HFFc6 (cell line): Measurements from ENCODE around the gene KIAA1217. TPM values are rescaled to one million over a fixed set of nuclear protein-coding genes. Genes with fewer than 3 reads are reported as not detected.

Experiments used
- DNase-seq: peaks from one replicate; pipeline ENCODE4 v3.0.0-alpha.2; 2018
- H3K27ac Mint-ChIP-seq: 2 replicates; pipeline ENCODE4 v1.8.0; 2020; ENCODE audit warnings: mild to moderate bottlenecking, mixed read lengths
- H3K27me3 Mint-ChIP-seq: 2 replicates; pipeline ENCODE4 v1.8.0; 2021; ENCODE audit warnings: mild to moderate bottlenecking, moderate library complexity, mixed read lengths; ENCODE audit not compliant: insufficient read depth
- H3K36me3 Mint-ChIP-seq: 2 replicates; pipeline ENCODE4 v1.8.0; 2021; ENCODE audit warnings: low read depth, mixed read lengths
- H3K4me1 Mint-ChIP-seq: 2 replicates; pipeline ENCODE4 v1.8.0; 2020; ENCODE audit warnings: low read depth, mixed read lengths
- H3K4me3 Mint-ChIP-seq: 2 replicates; pipeline ENCODE4 v1.8.0; 2020; ENCODE audit warnings: mild to moderate bottlenecking, moderate library complexity, mixed read lengths
- H3K9me3 Mint-ChIP-seq: 2 replicates; pipeline ENCODE4 v1.8.0; 2020; ENCODE audit warnings: mild to moderate bottlenecking, mixed read lengths
- total RNA-seq, 6 experiments: library from RNA; stranded (reverse); fragmentation: NEBNext Ultra II Directional; extraction: Animal tissue kit (Norgen Biotek cat#: 25700); gene quantifications; 2 replicates in 1 of 6; 3 replicates in 5 of 6; pipeline ENCODE4 v1.2.3, GENCODE V29; 2021
- TF ChIP-seq, protein P1 (sequence below): fragments of 200-600 bp; sonication (generic); IDR thresholded peaks from 2 replicates; pipeline ENCODE4 v1.5.0; 2021; ENCODE audit warnings: antibody characterized with exemption, mild to moderate bottlenecking

Gene KIAA1217
- total RNA-seq, 6 experiments from 2014 or later = 1.3 to 2.1 (median 2.0) TPM

GRCh38 chr10:24493165-24493564, 284.2 kb downstream of the KIAA1217 start:
- DNase-seq = no peak
- no peak overlapping the region for H3K4me3 Mint-ChIP-seq
- H3K9me3 Mint-ChIP-seq = no peaks in the 10 kb centered on the region
- TF ChIP-seq, protein P1, sequence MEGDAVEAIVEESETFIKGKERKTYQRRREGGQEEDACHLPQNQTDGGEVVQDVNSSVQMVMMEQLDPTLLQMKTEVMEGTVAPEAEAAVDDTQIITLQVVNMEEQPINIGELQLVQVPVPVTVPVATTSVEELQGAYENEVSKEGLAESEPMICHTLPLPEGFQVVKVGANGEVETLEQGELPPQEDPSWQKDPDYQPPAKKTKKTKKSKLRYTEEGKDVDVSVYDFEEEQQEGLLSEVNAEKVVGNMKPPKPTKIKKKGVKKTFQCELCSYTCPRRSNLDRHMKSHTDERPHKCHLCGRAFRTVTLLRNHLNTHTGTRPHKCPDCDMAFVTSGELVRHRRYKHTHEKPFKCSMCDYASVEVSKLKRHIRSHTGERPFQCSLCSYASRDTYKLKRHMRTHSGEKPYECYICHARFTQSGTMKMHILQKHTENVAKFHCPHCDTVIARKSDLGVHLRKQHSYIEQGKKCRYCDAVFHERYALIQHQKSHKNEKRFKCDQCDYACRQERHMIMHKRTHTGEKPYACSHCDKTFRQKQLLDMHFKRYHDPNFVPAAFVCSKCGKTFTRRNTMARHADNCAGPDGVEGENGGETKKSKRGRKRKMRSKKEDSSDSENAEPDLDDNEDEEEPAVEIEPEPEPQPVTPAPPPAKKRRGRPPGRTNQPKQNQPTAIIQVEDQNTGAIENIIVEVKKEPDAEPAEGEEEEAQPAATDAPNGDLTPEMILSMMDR = no peak
- no peaks in the 10 kb centered on the region; the same call in 1 of the 2 replicates for H3K4me1 Mint-ChIP-seq
- H3K27ac Mint-ChIP-seq = no peak overlapping the region
- no peaks in the 10 kb centered on the region for H3K36me3 Mint-ChIP-seq
- peaks cover 4% of the 10 kb centered on the region for H3K27me3 Mint-ChIP-seq

DNA sequence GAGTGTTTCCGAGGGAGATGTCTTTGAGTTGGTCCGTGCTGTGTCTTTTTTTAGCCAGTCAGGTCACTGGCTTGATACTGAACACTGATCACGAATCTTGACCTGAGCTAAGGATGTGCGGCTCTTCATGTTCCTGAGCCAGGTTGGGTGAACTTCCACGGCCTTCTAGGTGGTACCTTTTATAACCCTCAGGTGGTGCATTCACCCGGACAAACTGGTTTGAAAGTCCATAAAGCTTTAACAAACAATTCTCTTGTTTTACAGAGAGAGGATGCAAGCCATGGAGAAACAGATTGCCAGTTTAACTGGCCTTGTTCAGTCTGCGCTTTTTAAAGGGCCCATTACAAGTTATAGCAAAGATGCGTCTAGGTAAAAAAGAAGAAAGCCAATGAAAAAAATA, 285.3 kb downstream of the KIAA1217 start:
- no peaks in the 10 kb centered on the region for H3K9me3 Mint-ChIP-seq
- TF ChIP-seq, protein P1 = no peak

GRCh38 chr10:24494777-24495176, 285.8 kb downstream of the KIAA1217 start:
- no peak for DNase-seq
- TF ChIP-seq, protein P1 = no peak
- Mint-ChIP-seq H3K36me3 (no peaks in the 10 kb centered on the region), H3K4me3 (no peak overlapping the region), H3K27ac (no peak overlapping the region), H3K27me3 (peaks cover 5% of the 10 kb centered on the region; the same call in 1 of the 2 replicates), H3K4me1 (no peaks in the 10 kb centered on the region; the same call in 1 of the 2 replicates), H3K9me3 (no peaks in the 10 kb centered on the region)

More for the DNA sequence above, 285.3 kb downstream of the KIAA1217 start:
- Mint-ChIP-seq H3K27ac (no peak overlapping the region), H3K4me3 (no peak overlapping the region), H3K27me3 (peaks cover 5% of the 10 kb centered on the region; the same call in 1 of the 2 replicates), H3K36me3 (no peaks in the 10 kb centered on the region), H3K4me1 (no peaks in the 10 kb centered on the region; the same call in 1 of the 2 replicates)
- DNase-seq = no peak

DNA sequence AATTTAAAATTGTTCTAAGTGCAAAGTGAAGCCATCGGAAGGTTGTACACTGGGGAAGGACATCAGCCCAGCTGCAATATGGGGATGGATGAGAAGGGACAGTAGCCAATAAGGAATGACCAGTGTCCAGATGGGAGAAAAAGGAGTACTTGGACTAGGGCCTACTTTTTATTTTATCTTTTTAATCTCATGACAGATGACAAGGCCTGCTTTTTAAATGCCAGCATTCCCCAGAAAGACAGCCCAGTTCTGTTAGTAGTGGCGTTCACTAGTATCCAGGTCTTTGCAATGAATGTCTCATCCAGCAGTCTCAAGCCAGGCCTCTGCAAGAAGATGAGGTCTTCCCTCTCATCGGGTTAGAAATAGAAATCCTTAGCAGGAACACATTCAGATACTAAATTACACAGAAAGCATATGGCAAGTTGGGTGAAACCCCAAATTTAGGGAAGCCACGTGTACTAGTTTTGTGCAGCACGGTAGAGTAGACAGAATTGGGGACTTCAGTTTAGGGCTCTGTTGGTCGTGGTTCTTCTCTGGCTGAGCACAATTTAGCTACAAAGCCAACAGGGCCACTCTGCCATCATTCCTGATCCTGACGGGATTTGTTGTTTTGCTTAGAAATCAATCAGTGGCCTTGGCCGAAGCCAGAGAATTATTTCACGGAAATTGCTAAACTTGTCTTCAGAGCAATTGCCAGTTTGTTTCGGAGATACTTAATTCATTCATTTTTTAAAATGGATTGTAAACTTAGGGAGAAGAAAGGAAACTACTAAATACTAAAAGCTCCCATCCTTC, 286.9 kb downstream of the KIAA1217 start:
- no peak for DNase-seq
- Mint-ChIP-seq H3K27ac (no peak overlapping the region), H3K4me1 (no peaks in the 10 kb centered on the region; the same call in 1 of the 2 replicates), H3K9me3 (no peaks in the 10 kb centered on the region), H3K36me3 (no peaks in the 10 kb centered on the region), H3K27me3 (peaks cover 5% of the 10 kb centered on the region; the same call in 1 of the 2 replicates), H3K4me3 (no peak overlapping the region)
- TF ChIP-seq, protein P1 = no peak

DNA sequence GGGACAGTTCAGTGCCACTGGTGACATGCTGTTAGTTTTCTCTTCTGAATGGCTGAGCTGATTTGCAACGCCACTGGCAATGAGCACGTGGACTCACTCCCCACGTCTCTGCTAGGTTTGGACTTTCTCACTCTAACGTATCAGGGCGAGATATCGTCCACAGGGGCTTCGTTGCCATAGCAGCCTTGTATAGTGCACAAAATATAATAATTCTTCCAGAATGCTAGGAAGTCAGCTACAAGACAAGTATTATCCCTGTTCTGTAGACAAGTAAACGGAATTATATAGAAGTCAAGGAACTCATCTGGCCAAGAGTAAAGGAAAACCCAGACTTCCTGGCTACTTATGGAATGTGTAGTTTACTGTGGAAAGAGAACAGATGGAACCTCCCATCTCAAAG, 288.0 kb downstream of the KIAA1217 start:
- Mint-ChIP-seq H3K4me3 (no peak overlapping the region), H3K4me1 (no peaks in the 10 kb centered on the region), H3K36me3 (no peaks in the 10 kb centered on the region), H3K9me3 (no peaks in the 10 kb centered on the region), H3K27me3 (peaks cover 5% of the 10 kb centered on the region; the same call in 1 of the 2 replicates), H3K27ac (no peak overlapping the region)
- no peak for DNase-seq
- TF ChIP-seq, protein P1 = no peak
